Mucosa of rectum (tissue), 2 donors: ENCODE results near the gene EPHX1.
"Not testable (repeated sequence)": the region's sequence is repeated elsewhere in the genome, so short reads cannot be mapped to it uniquely, and the experiment has no call there.

Experiments
- H3K27ac ChIP-seq, 2 donors: one replicate each; pipeline ENCODE4 v1.7.0; 2013; ENCODE audit warnings: inconsistent platforms in 2 of 2, low read depth in 2 of 2, low read length in 2 of 2
- H3K27me3 ChIP-seq, 2 donors: one replicate each; pipeline ENCODE4 v1.7.0; 2013; ENCODE audit warnings: low read length in 2 of 2; ENCODE audit not compliant: control insufficient read depth in 2 of 2, insufficient read depth in 2 of 2
- H3K36me3 ChIP-seq, 2 donors: one replicate each; pipeline ENCODE4 v1.7.0; 2013; ENCODE audit warnings: low read length in 2 of 2; ENCODE audit not compliant: control insufficient read depth in 2 of 2, insufficient read depth in 2 of 2
- H3K4me1 ChIP-seq, 2 donors: one replicate each; pipeline ENCODE4 v1.7.0; 2013; ENCODE audit warnings: low read length in 2 of 2, mild to moderate bottlenecking in 1 of 2; ENCODE audit not compliant: control insufficient read depth in 2 of 2, insufficient read depth in 2 of 2
- H3K4me3 ChIP-seq, 2 donors: one replicate each; pipeline ENCODE4 v1.7.0; 2013; ENCODE audit warnings: low read length in 2 of 2
- H3K9ac ChIP-seq, 2 donors: one replicate each; pipeline ENCODE4 v1.7.0; 2013; ENCODE audit warnings: low read length in 2 of 2, low read depth in 1 of 2, mild to moderate bottlenecking in 1 of 2
- H3K9me3 ChIP-seq, 2 donors: one replicate each; pipeline ENCODE4 v1.7.0; 2013; ENCODE audit warnings: low read length in 2 of 2; ENCODE audit not compliant: control insufficient read depth in 2 of 2
- donor health status: healthy.
- donor health status: Normal muscosa, but diverticular disease.

Gene EPHX1

DNA sequence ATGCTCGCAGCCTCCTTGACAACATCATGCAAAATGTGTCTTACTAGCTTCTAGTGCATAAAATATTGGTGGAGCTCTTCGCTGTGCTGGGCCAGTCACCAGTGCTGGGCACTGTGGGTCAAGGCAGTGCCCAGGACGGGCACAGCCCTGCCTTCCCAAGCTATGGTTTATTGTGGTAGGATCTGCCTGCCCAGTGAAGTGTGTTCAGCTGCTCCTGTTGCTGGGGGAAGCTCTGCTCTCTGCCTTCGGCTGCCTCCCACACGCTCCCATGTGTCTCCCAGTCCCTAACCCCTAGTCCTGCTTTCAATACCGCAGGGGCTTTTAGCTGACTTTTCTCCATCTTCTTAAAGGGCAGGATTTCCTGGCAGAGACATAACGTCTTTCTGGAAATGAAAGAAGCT, 15.7 kb downstream of the EPHX1 start:
- Histone ChIP-seq H3K36me3 (peaks cover 5 to 7% of the 10 kb centered on the region in 2 donors), H3K27me3 (no peaks in the 10 kb centered on the region), H3K9me3 (no peaks in the 10 kb centered on the region), H3K9ac (no peak overlapping the region), H3K27ac (no peak overlapping the region), H3K4me1 (peaks cover 0 to 2% of the 10 kb centered on the region in 2 donors), H3K4me3 (no peak overlapping the region)

DNA sequence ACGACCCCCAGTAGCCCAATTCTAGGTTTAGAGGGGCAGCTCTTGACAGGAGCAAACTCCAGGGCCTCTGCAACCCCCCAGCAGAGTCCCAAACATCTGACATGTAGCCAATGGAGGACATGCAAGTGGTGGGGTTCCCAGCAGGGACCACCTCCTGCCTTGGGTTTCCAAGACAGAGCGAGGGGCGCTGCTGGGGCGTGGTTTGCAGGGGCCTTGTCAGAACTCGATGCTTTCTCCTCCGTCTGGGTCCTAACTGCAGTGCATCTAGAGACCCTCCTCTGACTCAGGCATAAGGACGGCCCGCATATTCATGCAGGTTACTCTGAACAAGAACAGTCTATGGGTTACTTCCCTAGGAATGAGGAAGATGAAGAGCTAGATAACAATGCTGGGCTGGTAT, 17.2 kb downstream of the EPHX1 start:
- no peaks in the 10 kb centered on the region for H3K9me3 ChIP-seq
- H3K27ac ChIP-seq: no peak overlapping the region
- H3K36me3 ChIP-seq: peaks cover 11 to 14% of the 10 kb centered on the region in 2 donors
- no peak overlapping the region for H3K9ac ChIP-seq
- H3K4me1 ChIP-seq: peaks cover 0 to 2% of the 10 kb centered on the region in 2 donors
- H3K27me3 ChIP-seq: no peaks in the 10 kb centered on the region
- H3K4me3 ChIP-seq: no peak overlapping the region

DNA sequence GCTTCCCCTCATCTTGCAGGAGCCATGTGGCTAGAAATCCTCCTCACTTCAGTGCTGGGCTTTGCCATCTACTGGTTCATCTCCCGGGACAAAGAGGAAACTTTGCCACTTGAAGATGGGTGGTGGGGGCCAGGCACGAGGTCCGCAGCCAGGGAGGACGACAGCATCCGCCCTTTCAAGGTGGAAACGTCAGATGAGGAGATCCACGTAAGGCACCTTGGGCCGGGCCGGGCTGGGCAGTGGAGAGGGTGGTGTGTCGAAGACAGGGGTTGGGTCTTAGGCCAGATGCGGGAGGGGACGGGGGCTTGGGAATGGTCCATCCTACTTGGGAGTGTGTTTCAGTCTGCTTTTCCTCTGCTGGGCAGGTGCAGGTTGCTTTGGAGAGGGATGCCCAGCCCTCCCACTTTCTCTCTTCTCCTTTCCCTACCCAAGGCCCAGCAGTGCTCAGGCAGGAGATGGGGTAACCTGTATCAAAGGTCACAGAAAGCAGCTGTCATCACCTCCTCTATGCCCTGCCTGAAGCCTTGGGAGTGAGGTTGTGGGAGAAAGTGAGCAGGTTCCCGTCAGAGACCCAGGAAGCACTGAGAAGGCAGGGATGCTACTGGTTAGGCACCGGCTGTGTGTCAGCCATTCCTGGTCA, 18.9 kb downstream of the EPHX1 start:
- peaks cover 9 to 13% of the 10 kb centered on the region in 2 donors for H3K36me3 ChIP-seq

DNA sequence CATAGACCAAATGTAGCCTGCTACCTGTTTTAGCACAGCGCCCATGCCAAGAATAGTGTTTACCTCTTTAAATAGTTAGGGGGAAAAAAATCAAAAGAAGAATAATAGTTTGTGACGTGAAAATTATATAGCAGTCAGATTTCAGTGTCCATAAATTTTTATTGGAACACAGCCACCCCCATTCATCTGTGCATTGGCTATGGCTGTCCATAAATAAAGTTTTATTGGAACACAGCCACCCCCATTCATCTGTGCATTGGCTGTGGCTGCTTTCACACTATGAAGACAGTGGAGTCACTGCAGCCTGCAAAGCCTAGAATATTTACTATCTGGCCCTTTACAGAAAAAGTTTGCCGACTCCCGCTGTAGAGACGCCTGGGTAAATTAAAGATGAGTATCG, 20.9 kb downstream of the EPHX1 start:
- H3K4me3 ChIP-seq: no peak overlapping the region
- H3K9me3 ChIP-seq: no peaks in the 10 kb centered on the region
- H3K9ac ChIP-seq: no peak overlapping the region
- peaks cover 9 to 13% of the 10 kb centered on the region in 2 donors for H3K36me3 ChIP-seq
- no peaks in the 10 kb centered on the region for H3K27me3 ChIP-seq
- H3K4me1 ChIP-seq: no peaks in the 10 kb centered on the region
- H3K27ac ChIP-seq: no peak overlapping the region

More for the DNA sequence above, 18.9 kb downstream of the EPHX1 start:
- H3K9me3 ChIP-seq: no peaks in the 10 kb centered on the region
- H3K4me3 ChIP-seq: no peak overlapping the region
- H3K9ac ChIP-seq: no peak overlapping the region
- no peak overlapping the region for H3K27ac ChIP-seq
- no peaks in the 10 kb centered on the region for H3K4me1 ChIP-seq
- H3K27me3 ChIP-seq: no peaks in the 10 kb centered on the region

- Histone ChIP-seq H3K36me3 (peaks cover 18 to 21% of the 10 kb centered on the region in 2 donors), H3K27ac (peak overlapping the region in 1 of 2 donors; percentile 41), H3K4me1 (no peaks in the 10 kb centered on the region), H3K27me3 (no peaks in the 10 kb centered on the region), H3K4me3 (no peak overlapping the region), H3K9ac (no peak overlapping the region), H3K9me3 (no peaks in the 10 kb centered on the region)
Measured at GRCh38 chr1:225834417-225835329, 24.7 kb downstream of the EPHX1 start.

GRCh38 chr1:225835856-225836255, 25.9 kb downstream of the EPHX1 start:
- Histone ChIP-seq H3K27ac (no peak overlapping the region), H3K27me3 (no peaks in the 10 kb centered on the region), H3K36me3 (peaks cover 19 to 26% of the 10 kb centered on the region in 2 donors), H3K4me1 (no peaks in the 10 kb centered on the region), H3K4me3 (no peak overlapping the region), H3K9me3 (no peaks in the 10 kb centered on the region), H3K9ac (no peak overlapping the region)

DNA sequence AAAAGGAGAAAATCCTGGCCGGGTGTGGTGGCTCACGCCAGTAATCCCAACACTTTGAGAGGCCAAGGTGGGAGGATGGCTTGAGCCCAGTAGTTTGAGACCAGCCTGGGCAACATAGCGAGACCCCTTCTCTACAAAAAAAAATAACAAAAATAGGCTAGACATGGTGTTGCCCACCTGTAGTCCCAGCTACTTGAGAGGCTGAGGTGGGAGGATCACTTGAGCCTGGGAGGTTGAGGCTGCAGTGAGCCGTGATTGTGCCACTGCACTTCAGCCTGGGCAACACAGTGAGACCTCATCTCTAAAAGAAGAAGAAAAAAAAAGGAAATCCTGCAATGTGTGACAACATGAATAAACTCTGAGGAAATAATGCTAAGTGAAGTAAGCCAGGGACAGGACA, 26.4 kb downstream of the EPHX1 start:
- H3K27ac ChIP-seq, H3K9ac ChIP-seq, H3K27me3 ChIP-seq, H3K4me1 ChIP-seq, H3K4me3 ChIP-seq, H3K9me3 ChIP-seq: not testable (repeated sequence)
- H3K36me3 ChIP-seq: peaks cover 19 to 27% of the 10 kb centered on the region in 2 donors

GRCh38 chr1:225838793-225839192, 28.9 kb downstream of the EPHX1 start:
- Histone ChIP-seq H3K4me3 (no peak overlapping the region), H3K9ac (no peak overlapping the region), H3K36me3 (peaks cover 12 to 28% of the 10 kb centered on the region in 2 donors), H3K9me3 (no peaks in the 10 kb centered on the region), H3K27ac (no peak overlapping the region), H3K27me3 (no peaks in the 10 kb centered on the region), H3K4me1 (no peaks in the 10 kb centered on the region)

DNA sequence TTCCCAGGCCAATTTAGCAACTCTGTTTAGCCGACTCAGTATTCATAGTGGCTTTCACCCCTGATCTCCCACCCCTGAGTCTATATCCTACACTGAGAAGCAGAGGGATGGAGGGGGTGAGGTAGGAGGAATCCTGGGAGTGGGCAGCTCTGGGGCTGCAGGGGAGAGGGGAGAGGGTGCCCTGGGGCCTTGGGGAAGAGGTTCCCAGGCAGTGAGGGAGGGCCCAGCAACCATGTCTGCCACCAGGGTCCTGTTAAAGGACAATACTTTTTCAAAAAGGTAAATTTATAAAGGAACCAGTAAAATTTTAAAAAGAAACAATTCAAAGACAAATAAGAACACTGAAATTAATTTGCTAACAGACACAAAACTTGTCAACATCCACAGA, 30.3 kb downstream of the EPHX1 start:
- H3K36me3 ChIP-seq: peaks cover 19 to 33% of the 10 kb centered on the region in 2 donors
- H3K27ac ChIP-seq: no peak overlapping the region
- no peak overlapping the region for H3K9ac ChIP-seq
- no peaks in the 10 kb centered on the region for H3K4me1 ChIP-seq
- no peaks in the 10 kb centered on the region for H3K27me3 ChIP-seq
- no peak overlapping the region for H3K4me3 ChIP-seq
- H3K9me3 ChIP-seq: no peaks in the 10 kb centered on the region

DNA sequence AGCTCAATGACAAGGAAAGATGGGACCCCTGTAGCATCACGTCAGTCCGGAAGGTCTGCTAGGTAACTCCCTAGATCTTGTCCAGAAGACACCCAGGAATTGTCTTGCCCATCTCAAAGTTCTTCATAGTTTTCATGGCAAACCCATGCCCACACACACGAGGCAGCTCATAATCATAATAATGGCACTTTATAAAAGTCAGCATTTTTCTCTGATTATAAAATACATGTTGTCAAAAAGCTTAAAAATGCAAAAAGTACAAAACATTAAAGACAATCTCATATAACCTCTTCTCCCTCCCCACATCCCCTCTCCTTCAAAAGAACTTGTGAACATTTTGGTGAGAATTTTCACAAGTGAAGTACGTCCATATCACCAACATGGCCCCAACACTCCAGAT, 30.8 kb downstream of the EPHX1 start:
- Histone ChIP-seq H3K9me3 (no peaks in the 10 kb centered on the region), H3K27ac (no peak overlapping the region), H3K9ac (no peak overlapping the region), H3K4me3 (no peak overlapping the region), H3K27me3 (no peaks in the 10 kb centered on the region), H3K4me1 (no peaks in the 10 kb centered on the region), H3K36me3 (peaks cover 22 to 36% of the 10 kb centered on the region in 2 donors)
